ES-I3 (cell line): Measurements from ENCODE around the gene IL1B.
"Not testable (repeated sequence)": the region's sequence is repeated elsewhere in the genome, so short reads cannot be mapped to it uniquely, and the experiment has no call there.

Source experiments
- H3K36me3 ChIP-seq: 2 replicates; pipeline ENCODE4 v1.6.1; 2013; ENCODE audit warnings: mild to moderate bottlenecking, low read length, control low read depth, moderate library complexity; ENCODE audit not compliant: insufficient read depth
- H3K4me1 ChIP-seq: 2 replicates; pipeline ENCODE4 v1.6.1; 2013; ENCODE audit warnings: mild to moderate bottlenecking, control low read depth, low read length; ENCODE audit not compliant: insufficient read depth
- H3K9ac ChIP-seq: 2 replicates; pipeline ENCODE4 v1.6.1; 2013; ENCODE audit warnings: low read depth, mild to moderate bottlenecking, low read length, moderate library complexity
- H3K9me3 ChIP-seq: 2 replicates; pipeline ENCODE4 v1.6.1; 2013; ENCODE audit warnings: mild to moderate bottlenecking, low read length, moderate library complexity; ENCODE audit not compliant: control insufficient read depth, insufficient read depth

The IL1B gene

GRCh38 chr2:112869258-112869842 is 32.8 kb upstream of the IL1B start:
- Histone ChIP-seq H3K9ac (no peak overlapping the region), H3K9me3 (peaks cover 14% of the 10 kb centered on the region; the same call in 1 of the 2 replicates), H3K36me3 (no peaks in the 10 kb centered on the region), H3K4me1 (peaks cover 8% of the 10 kb centered on the region; the same call in 1 of the 2 replicates)

GRCh38 chr2:112867701-112868631 is 31.4 kb upstream of the IL1B start:
- peaks cover 8% of the 10 kb centered on the region; the same call in 1 of the 2 replicates for H3K4me1 ChIP-seq
- no peaks in the 10 kb centered on the region for H3K36me3 ChIP-seq
- H3K9me3 ChIP-seq, result peaks cover 18% of the 10 kb centered on the region
- H3K9ac ChIP-seq, result no peak overlapping the region

- peaks cover 20% of the 10 kb centered on the region for H3K9me3 ChIP-seq
- no peak overlapping the region for H3K9ac ChIP-seq
- peaks cover 6% of the 10 kb centered on the region; the same call in 1 of the 2 replicates for H3K4me1 ChIP-seq
- no peaks in the 10 kb centered on the region for H3K36me3 ChIP-seq
Observed at GRCh38 chr2:112866128-112866835, 29.7 kb upstream of the IL1B start.

- H3K9ac ChIP-seq, result no peak overlapping the region
- no peaks in the 10 kb centered on the region for H3K4me1 ChIP-seq
- no peaks in the 10 kb centered on the region for H3K36me3 ChIP-seq
- peaks cover 28% of the 10 kb centered on the region for H3K9me3 ChIP-seq
Observed at GRCh38 chr2:112864072-112864471, 27.5 kb upstream of the IL1B start.

DNA sequence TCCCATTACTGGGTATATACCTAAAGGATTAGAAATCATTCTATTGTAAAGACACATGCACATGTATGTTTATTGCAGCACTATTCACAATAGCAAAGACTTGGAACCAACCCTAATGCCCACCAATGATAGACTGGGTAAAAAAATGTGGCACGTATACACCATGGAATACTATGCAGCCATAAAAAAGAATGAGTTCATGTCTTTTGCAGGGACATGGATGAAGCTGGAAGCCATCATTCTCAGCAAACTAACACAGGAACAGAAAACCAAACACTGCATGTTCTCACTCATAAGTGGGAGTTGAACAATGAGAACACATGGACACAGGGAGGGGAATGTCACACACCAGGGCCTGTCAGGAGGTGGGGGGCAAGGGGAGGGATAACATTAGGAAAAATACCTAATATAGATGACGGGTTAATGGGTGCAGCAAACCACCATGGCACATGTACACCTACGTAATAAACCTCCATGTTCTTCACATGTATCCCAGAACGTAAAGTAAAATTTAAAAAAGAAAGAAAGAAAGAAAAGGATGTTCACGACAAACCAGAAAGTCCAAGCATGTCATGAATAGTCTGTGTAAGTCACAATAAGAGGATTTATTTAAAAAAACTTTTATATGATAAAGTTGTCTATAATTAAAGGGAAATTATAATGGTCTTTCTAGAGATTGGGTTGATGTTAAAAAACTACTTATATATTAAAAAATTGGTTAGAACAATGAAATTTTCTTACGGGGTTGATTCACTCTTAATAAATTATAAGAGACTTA is 23.0 kb upstream of the IL1B start:
- not testable (repeated sequence) for H3K4me1 ChIP-seq, H3K36me3 ChIP-seq, H3K9ac ChIP-seq
- H3K9me3 ChIP-seq, result peaks cover 16% of the 10 kb centered on the region

DNA sequence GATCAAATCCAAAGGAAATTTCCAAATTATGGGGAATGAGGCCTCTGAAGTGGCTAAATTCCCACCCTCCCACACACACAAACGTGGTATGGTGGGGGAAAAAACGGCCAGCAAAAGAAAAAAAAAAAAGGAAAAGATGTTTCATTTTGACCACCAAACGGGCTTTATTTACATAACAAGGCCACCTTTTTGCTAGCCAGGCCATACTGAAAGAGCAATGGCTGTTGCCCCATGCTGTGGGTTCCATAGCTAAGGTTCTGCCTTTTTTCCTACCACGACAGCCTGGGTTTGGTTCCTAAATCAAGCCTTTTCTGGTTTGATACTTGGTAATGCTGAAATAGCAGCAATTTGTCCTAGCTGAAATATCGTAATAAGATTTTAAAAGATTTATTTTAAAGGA is 14.0 kb upstream of the IL1B start:
- Histone ChIP-seq H3K9me3 (no peaks in the 10 kb centered on the region; the same call in 1 of the 2 replicates), H3K36me3 (no peaks in the 10 kb centered on the region), H3K4me1 (peaks cover 15% of the 10 kb centered on the region; the same call in 1 of the 2 replicates), H3K9ac (no peak overlapping the region)

GRCh38 chr2:112849956-112850355 is 13.4 kb upstream of the IL1B start:
- H3K9ac ChIP-seq, result no peak overlapping the region
- H3K36me3 ChIP-seq, result no peaks in the 10 kb centered on the region
- no peaks in the 10 kb centered on the region; the same call in 1 of the 2 replicates for H3K9me3 ChIP-seq
- H3K4me1 ChIP-seq, result peaks cover 15% of the 10 kb centered on the region; the same call in 1 of the 2 replicates

DNA sequence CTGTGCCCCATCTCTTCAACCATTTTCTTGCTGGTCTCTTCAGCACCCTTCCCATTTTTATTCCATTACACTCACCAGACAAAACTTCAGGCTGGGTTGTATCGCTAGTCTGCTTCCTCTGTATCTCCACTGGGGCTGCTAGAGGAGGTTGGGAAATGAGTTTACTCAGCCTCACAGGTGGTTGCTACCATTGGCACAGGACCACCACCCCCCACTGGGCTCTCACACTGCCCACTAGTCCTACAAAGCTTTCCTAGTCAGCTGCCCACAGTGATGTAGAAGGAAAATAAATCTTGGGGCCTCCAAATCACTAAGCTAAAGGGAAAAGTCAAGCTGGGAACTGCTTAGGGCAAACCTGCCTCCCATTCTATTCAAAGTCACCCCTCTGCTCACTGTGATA is 12.3 kb upstream of the IL1B start:
- Histone ChIP-seq H3K9ac (no peak overlapping the region), H3K4me1 (peaks cover 15% of the 10 kb centered on the region; the same call in 1 of the 2 replicates), H3K9me3 (no peaks in the 10 kb centered on the region; the same call in 1 of the 2 replicates), H3K36me3 (no peaks in the 10 kb centered on the region)

DNA sequence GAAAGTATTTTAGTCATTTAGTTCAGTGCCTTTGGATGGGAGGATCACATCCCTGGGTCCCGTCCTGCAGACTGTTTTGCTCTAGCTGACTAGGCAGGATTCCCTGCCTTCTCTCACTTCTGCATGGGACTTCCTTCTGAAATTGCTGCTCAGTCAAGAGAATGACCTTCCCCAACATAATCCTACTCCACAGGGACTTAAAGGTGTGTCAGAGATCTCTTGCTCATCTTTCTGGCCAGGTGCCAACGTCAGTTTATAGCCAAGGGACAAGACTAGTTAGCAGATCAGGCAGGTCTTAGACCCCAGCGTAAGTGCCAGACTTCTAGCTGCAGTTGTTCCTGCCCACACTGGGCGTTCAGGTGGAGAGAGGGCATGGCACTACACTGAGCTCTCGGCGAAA is 9.5 kb upstream of the IL1B start:
- peaks cover 15% of the 10 kb centered on the region; the same call in 1 of the 2 replicates for H3K4me1 ChIP-seq
- no peaks in the 10 kb centered on the region for H3K9me3 ChIP-seq
- H3K9ac ChIP-seq, result no peak overlapping the region

DNA sequence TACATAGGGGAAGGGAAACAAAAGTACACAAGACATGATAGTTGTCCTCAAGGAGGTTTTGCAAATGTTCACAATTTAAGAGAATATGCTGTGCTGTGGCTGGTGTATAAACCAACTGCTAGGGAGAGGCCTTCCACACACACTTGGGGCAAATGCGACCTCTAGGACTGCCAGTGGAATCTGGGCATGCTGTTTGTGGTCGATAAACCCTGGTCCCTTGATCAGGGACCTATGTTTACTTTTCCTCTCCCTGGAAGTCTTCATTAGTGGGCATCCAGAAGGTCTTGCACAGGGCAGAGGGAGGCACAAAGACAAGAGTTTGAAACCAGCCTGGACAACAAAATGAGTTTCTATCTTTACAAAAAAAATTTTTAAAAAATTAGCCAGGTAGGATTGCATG is 7.3 kb upstream of the IL1B start:
- H3K9me3 ChIP-seq, result no peaks in the 10 kb centered on the region
- no peak overlapping the region for H3K9ac ChIP-seq
- H3K36me3 ChIP-seq, result no peaks in the 10 kb centered on the region
- peaks cover 7% of the 10 kb centered on the region; the same call in 1 of the 2 replicates for H3K4me1 ChIP-seq

More for the DNA sequence above, 9.5 kb upstream of the IL1B start:
- no peaks in the 10 kb centered on the region for H3K36me3 ChIP-seq

- H3K36me3 ChIP-seq, result no peaks in the 10 kb centered on the region
- H3K9ac ChIP-seq, result no peak overlapping the region
- H3K4me1 ChIP-seq, result 0 out of 2 replicates have a peak, but pooled peaks cover 2% of the 10 kb centered on the region
- H3K9me3 ChIP-seq, result no peaks in the 10 kb centered on the region
Observed at GRCh38 chr2:112843288-112843687, 6.7 kb upstream of the IL1B start.

- no peaks in the 10 kb centered on the region for H3K36me3 ChIP-seq
- H3K9ac ChIP-seq, result no peak overlapping the region
- H3K4me1 ChIP-seq, result no peaks in the 10 kb centered on the region
- H3K9me3 ChIP-seq, result no peaks in the 10 kb centered on the region
Observed at GRCh38 chr2:112841295-112842044, 4.9 kb upstream of the IL1B start.

DNA sequence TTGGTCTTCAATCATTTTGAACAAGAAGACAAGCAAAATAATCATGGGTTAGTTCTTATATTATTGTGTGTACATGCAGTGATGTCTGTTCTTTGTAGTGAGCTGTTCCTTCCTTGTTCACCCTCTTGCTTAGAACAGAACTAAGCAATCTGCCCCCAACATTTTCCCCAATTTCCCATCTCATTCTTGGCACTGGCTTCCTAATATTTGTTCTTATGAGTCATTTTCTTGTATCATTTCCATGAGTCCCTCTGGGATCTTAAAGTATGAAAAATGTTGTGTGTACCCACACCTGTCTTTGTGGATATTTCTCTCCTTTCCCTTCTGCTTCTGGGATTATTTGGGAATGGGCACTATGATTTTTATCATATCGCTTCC is 3.5 kb upstream of the IL1B start:
- no peaks in the 10 kb centered on the region for H3K4me1 ChIP-seq
- no peak overlapping the region for H3K9ac ChIP-seq
- no peaks in the 10 kb centered on the region for H3K36me3 ChIP-seq
- H3K9me3 ChIP-seq, result no peaks in the 10 kb centered on the region
